HG02610 (cell line): ENCODE measurements around the gene DNM3.
A peak's percentile ranks its signal among the peaks of the same experiment; 100 is the strongest.

Experiments
- ATAC-seq: cut with Tn5 transposase; IDR thresholded peaks from one replicate; pipeline ENCODE4 v1.9.1; 2021; ENCODE audit warnings: mild to moderate bottlenecking, moderate library complexity; ENCODE audit not compliant: unreplicated experiment

The DNM3 gene

DNA sequence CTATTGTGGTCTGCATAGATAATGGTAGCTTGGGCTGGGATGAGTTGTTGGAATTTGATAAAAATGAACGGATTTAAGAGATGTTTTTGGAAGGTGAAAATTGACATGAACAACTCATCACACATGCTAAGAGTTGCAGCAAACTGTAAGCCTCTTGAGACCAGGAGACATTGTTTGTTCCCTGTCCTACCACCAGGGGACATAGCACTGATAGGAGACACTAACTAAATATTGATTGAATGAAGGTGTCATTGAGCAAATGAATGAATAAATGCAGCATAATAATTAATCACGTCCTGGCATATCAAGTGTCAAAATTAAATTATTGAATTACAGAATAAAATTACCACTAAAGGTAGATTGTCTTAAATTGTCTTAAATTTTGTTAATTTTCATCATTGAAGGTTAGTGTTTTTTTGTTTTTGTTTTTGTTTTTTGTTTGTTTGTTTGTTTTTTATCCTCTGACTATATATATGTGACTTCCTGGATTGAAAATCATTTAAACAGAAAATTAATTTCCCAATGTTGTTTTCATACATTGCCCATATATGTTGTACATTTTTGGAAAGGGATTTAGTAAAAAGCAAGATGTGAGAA is 293.9 kb downstream of the DNM3 start:
- ATAC-seq, result no peak

DNA sequence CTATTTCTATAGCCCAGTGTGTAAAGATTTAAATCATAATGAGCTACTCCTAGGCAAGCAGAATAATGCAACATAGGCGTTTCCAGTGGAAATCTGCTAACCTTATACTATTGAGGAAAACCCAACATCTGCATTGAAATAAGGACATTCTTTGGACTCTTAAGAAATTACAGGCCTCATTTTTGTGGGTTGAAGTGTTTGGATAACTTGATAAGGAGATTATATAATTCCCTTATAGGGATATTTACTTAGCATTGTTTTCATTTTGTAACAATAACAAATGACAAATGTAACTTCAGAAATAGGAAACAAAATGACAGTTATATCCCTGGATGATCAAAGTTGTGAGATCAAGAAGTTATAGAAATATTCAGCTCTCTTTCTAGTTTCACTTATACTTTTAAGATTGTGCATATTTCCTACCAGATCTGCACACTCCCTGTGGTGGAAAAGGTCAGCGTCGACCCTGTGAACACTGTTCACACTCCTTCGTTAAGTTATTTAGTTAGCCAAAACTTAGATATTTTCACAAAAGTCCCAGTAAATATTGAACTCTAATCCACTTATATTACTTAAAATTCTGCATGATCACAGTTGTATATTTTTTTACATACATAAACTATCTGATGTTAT is 294.8 kb downstream of the DNM3 start:
- ATAC-seq, result no peak

DNA sequence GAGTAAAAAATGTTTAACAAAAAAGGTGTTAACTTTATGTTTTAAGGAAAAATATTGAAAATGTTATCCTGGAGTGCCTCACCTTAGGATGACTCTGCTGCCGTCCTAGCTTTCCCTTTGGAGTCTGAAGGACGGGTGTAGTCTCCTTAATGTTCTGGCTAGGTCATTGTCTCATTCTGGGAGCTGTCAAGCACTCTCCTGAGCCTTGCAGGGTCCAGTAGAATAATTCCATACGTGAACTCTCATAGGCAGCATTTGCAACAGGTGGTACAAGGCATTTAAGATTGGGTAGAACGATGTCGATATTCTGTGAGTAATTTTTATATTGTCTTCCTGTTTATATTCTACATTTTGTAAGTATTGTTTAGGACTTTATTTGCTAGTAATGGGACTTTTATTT is 295.6 kb downstream of the DNM3 start:
- ATAC-seq, result no peak

DNA sequence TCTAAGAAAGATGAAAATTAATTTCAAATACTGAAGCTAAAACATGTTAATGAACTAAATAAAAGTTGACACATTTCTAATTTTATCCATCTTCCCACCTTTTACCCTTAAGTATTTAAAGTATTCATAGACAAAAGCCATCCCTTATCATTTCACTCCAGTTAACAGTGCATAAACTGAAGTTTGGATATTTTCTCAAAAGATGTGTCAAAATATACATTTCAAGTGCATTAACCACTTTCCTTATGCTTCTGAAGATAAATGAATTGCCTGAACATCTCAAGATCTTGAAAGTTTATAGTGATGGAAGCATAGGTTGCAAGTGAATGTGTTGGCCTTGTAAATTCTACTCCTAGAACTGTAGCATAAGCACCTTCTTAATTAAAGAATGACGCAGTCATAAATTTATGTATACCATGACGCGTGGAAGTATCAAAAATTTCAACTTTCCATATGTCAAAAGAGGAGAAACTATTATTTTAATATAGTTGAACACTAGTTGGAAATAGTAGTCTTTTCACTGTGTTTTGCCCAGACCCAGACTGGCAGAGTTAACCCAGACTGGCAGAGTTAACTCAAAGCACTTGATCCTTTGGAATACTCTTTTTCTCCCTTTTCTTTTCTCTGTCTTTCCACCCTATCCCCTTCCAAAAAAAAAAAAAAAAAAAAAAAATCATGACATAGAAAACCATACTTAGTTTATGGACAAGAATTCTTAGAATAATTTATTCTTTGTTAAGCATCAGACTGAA is 296.6 kb downstream of the DNM3 start:
- ATAC-seq, result no peak

DNA sequence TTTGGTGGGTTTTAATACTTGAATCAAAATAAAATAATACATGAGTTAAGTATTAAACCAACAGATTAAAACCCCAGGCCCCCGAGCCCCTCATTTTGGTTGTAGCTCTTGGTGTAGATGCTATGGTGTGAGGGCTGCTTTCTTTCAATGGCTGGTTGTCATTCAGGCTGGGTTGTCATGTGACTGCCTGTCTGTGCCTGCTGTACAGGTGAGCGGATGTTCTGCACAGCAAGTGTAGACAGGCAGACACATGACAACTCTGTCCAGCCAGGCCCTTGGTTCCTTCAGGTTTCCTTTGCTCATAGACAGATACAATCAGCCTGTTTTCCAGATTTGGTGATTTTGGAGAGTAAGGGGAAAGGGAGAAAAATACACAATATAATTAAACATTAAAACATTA is 297.3 kb downstream of the DNM3 start:
- no peak for ATAC-seq

DNA sequence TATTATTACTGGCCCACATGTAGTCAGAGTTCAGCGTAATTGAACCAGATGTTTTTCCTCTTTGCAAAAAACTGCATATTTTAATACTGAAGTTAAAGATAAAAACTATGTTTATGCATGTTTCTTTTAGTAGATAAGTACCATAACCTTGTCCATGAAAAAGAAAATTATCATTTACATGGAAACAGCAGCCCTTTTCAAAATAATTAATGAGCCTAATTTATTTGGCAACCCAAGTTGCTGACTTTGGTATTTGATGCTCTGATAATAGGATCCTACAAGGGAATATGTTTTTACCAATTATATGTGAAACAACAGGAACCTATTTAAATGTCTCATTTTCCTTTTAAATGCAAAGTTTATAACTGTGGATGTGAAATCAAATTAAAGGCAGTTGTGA is 297.9 kb downstream of the DNM3 start:
- no peak for ATAC-seq

DNA sequence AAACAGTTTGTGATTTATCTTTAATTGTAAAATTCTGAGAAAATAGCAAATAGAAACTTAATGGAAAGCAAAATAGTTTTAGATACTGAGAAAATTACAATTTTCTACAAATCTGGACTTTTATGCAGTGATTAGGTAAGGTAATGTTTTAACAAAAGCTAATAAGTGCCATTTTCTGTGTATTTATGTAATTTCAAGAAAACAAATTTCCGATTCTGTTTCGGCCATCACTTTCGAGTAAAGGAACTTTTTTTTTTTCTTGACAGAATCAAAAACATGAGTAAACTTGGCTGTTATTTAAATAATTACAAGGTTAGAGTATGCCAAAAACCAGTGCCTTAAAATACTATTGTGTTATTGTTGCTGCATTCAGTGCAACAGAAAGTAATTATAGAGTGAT is 298.8 kb downstream of the DNM3 start:
- ATAC-seq, result no peak

DNA sequence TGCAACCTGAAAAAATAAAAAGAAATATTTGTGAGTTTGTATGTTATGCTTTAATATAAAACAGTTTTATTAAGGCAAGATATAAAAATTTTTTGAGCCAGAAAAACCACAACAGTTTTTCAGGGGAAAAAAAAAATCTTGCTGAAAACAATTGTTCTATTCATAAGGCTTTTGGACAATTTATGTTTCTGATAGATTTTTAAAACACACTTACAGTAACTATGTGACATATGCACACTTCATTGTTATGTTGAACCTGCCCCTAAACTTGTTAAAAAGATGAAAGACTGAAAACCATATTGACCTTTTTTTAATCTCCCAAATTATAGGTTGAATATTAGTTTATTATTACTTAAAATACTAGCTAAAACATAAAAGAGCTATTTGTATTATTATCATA is 299.3 kb downstream of the DNM3 start:
- ATAC-seq, result no peak

DNA sequence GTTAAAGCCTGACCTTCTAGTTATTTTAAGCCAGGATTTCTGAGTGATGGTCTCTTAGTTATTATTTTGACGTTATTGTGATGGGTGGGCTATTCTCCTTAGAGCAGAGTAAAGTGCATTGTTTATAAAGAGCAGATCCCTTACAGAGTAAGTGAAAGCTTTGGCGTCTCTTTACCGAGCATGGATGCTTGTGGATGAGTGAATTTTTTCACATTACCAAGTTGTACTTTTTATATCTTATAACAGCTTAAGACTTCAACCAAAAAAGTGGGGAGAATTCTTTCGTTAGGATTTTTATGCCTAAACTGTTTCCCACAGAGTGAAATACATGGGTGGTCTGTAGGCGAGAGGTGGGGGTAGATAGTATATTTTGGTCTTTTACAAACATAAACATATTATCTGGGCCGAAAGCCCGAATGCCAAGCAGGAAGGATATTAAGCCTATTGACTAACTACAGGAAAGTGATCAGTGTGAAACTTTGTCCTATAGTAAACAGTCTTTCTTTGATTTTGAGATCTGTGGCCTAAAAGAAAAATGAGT is 300.1 kb downstream of the DNM3 start:
- ATAC-seq, result no peak

DNA sequence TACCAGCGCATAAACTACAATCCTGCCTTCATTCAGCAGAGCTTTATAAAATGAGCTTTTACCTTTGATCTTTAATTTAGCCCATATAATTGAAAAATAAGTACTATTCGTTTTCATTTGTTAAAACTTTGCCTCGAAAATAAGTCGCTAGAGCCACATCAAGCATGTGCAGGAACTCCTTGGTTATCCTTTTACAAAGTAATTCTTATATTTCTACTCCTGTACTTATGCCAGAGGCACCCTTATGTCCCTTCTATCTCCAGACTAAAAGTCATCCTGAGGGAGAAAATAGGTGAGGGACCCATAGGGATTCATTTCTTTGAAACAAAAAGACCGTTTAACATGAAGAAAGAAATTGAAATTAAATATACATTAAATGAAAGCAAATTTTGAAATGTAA is 301.0 kb downstream of the DNM3 start:
- ATAC-seq, result no peak

DNA sequence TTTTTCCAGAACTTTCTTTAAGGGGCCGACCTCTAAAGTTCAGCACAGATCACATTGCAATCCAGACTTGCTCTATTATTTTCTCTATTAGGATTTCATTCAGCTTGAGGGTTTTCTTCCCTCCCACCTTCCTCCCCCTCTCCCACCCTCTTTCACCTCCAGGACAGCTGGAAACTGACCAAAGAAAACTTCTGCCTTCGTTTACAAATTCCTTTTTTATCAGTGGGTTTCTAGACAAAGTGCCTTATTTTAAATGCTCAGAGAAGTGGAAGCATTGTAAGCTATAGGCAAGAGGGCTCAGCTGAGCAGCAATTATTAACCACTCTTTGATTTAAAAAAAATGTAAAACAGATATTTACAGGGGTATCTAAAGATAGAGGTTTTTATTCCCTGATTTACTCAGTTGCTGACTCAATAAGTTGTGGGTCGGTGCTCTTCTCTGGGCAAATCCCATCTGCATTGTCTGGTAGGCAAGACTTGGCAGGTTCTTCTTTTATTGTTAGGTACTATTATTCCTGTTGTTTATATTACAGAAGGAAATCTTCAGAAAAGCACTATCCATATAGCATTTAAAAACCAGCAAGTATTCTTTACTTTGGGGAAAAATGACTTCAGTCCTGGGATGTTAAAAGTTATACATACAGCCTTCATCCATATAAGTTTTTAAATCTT is 302.2 kb downstream of the DNM3 start:
- ATAC-seq, result no peak

DNA sequence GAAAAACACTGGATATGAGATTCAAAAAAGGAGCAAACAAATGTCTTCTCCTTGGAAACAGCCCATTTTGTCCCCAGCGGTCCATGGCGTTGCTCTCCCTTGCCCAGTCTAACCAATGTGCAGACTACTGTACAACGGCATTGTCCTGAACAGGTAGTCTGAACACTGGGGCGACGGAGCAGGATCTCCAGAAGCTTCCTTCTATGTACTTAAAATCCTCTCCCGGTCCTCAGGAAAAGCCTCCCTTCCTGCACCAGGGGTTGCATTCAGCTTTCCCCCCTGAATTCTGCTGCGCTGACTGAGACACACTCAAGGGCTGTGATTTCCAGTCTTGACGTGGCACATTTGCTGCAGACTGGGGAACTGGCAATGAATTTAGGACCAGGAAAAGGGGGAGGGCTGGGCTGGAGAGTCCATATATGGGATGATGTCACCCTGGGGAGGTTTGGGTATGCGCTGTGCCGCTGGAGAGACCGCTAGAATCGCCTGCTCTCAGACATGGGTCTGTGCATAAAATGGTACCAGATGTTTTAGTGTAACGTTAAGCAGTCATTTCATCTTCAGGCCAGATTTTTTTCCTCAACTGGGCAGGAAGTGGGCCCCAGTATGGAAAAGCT is 303.3 kb downstream of the DNM3 start:
- no peak for ATAC-seq

DNA sequence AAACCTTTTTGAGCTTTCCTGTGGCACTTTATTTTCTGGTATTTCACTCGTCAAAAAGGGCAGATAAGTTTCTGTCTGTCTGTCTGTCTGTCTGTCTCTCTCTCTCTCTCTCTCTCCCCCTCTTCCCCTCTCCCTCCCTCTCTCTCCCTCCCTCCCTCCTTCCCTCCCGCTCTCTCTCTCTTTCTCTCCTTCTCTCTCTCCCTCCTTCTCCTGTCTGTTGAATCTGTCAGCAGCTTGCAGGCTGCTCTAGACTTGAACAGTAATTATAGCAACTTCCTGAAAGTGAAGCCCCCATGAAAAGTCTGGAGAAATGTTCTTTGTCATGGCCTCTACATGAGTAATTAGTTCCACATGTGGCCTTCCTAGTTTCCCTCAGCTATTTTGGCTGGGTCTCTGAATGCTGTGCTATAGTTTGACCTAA is 303.9 kb downstream of the DNM3 start:
- ATAC-seq, result no peak

DNA sequence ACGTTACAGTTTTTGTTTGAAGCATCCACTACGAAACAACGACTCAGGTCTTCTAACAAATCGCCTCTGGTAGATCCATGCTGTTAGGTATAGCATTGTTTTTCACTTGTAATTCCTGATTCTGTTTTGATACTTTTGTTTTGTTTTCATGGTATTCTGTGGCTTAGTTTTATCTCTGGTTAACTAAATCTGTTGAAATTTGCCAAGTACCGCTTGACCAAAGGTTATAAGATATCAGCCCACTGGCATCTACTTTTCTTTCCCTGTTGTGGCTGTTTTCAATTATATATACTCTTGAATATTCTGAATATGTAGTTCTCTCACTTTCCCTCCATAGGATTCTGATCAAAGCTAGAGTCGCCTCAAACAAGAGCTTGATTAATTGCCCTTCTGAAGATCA is 304.4 kb downstream of the DNM3 start:
- no peak for ATAC-seq

DNA sequence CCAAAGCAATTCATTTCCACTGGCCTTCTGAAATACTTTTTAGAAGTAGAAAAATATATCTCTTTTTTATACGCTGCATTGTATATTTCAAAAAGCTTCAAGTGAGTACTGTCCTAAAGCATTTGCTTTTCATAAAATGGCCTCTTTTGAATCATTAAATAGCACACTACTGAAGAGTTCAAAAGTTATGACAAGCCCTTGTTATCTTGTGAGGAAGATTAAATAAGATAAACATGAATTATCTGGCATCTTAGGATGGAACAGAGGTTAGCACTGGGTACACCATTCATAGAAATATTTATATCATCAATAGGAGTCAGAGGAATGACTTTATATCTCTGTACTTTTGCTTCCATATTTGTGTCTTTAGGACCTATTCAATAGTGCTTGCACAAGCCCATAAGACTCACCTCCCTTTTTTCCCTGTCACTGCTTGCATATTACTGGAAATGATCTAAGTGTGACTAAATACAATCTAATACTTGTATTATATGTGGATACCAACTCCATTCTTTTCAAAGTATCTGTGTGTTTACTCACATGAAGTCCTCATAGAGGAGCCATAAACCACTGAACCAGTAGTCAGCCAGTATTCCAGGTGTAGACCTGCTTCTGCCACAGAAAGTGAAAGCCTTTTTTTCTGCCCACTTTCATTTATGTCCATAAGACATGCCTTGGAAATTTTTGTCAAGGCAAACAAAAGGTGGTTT is 305.0 kb downstream of the DNM3 start:
- ATAC-seq, result no peak

DNA sequence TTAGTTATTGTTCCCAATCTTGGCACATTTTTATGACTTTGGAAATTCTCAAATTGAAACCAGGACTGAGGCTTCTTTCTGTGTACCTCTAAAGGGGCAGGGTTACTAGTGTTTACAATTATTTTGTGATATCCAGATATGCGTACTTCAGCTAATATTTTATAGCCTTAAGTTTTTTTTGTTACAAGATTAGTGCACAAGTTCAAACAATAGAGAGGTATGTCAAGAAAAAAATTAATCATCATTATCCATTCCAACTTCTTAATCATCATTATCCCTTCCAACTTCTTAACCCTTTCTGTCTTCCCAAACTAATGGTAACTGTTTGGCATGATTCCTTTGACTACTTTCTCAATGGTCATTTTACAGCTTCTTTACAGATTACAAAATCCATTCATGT is 306.2 kb downstream of the DNM3 start:
- ATAC-seq, result no peak

DNA sequence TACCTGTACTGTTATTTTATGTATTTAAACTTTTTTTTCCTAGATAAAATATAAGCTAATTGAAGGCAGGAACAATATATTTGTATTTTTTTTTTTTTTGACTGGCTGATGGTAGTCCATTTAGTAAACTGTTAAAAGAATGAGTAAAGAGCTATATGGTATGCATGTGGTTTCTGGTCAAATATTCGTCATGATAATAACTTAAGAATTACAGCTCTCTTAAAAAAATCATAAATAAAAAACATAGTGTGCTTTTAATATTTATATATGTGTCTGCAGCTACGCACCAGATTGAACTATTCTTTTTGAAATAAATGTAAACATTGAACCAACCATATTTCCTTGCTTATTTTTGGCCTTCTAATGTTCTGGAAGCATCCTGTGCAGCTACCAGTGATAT is 306.9 kb downstream of the DNM3 start:
- ATAC-seq, result no peak

DNA sequence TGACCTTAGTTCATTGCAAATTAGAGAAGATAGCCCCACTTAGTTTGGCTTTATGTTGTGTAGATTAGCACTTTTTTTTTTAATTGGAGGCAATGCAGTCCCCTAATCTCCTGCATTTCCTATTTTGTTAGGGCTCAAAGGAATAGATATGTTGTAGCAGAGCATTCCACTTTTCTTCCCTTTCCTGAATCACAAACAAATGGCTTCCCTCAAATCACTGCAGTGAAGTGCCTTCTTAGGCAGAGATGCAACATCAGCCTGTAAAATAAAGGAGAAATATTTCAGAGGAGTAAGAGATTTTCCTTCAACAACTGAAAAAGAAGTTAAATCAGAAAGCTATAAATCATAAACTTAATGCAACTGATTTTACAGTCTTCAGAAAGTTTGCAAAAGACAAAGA is 307.4 kb downstream of the DNM3 start:
- no peak for ATAC-seq

DNA sequence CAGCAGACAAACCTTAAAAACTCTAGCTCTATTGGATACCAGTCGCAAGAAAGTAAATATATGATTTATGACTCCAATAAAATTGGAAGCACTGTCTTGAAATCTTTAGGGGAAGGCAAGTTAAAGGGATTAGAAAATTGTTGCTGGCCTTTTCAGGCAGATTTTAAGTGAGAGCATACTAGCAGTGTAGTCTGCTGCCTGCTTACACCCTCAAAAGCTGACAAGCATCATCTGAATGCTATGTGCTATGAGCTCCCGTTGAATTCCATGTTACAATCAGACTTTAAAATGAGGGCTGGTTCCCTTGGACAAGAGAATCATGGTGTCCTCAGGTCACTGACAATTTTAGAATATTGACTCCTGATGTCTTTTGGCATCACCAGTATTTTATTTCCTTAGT is 308.0 kb downstream of the DNM3 start:
- no peak for ATAC-seq

DNA sequence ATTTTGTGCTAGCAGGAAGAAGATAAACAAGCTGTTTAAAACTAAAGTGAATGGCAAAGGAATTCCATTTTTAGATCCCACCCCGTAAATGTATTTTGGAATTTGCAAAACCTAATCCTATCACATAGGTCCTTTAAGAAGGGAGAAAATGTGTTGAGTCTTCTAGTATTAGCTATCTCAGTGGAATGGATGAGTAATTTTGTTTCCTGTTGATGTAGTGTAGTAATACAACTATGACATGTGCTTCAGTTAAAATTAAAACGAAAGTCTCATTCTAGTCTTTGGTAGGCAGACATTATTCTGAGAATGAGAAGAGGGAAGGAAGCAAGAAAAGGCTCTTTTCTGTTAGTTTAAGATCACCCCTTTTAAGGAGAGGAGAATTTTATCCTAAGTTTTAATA is 313.3 kb downstream of the DNM3 start:
- ATAC-seq, result peak; percentile 82

DNA sequence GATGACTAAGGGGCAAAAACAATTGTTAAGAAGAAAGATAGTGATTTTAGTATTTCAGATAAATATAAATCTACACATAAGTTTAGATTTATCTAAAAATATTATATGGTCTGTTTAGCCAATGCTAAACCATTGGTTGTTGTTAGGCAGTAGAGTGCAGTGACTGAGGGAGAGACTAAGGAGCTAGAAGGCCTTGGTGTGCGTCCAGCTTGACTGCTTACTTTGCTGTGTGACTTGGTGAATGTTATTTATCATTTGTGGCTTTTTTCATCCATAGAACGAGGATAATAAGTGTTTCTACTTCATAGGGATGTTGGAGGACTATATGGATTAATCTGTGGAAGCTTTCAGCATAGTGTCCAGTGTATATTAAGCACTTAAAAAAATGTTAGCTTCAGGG is 314.5 kb downstream of the DNM3 start:
- ATAC-seq, result no peak
